HUES6 (cell line): ENCODE data around the gene KIAA0825.
A peak's percentile ranks its signal among the peaks of the same experiment; 100 is the strongest.
"Not testable (repeated sequence)": the region's sequence is repeated elsewhere in the genome, so short reads cannot be mapped to it uniquely, and the experiment has no call there.

Experiments
- H3K27ac ChIP-seq: 2 replicates; pipeline ENCODE4 v1.7.0; 2013; ENCODE audit warnings: low read depth, mild to moderate bottlenecking, low read length, inconsistent platforms
- H3K27me3 ChIP-seq: 2 replicates; pipeline ENCODE4 v1.6.1; 2013; ENCODE audit warnings: low read length; ENCODE audit not compliant: control insufficient read depth, insufficient read depth
- H3K36me3 ChIP-seq: 2 replicates; pipeline ENCODE4 v1.6.1; 2013; ENCODE audit warnings: low read length; ENCODE audit not compliant: control insufficient read depth, insufficient read depth
- H3K4me1 ChIP-seq: 2 replicates; pipeline ENCODE4 v1.6.1; 2013; ENCODE audit warnings: low read length; ENCODE audit not compliant: control insufficient read depth, insufficient read depth
- H3K4me3 ChIP-seq: 2 replicates; pipeline ENCODE4 v1.5.1; 2013; ENCODE audit warnings: low read depth, low read length
- H3K9ac ChIP-seq: one replicate; pipeline ENCODE4 v1.6.1; 2013; ENCODE audit warnings: mild to moderate bottlenecking, low read length
- H3K9me3 ChIP-seq: 2 replicates; pipeline ENCODE4 v1.6.1; 2013; ENCODE audit warnings: low read depth, low read length; ENCODE audit not compliant: control insufficient read depth, insufficient read depth

The KIAA0825 gene

GRCh38 chr5:94575196-94575595 is 43.2 kb downstream of the KIAA0825 start:
- H3K36me3 ChIP-seq, result no peaks in the 10 kb centered on the region
- H3K9ac ChIP-seq, result no peak overlapping the region
- no peak overlapping the region for H3K27ac ChIP-seq
- no peak overlapping the region for H3K4me3 ChIP-seq
- H3K4me1 ChIP-seq, result peaks cover 18% of the 10 kb centered on the region
- H3K9me3 ChIP-seq, result no peaks in the 10 kb centered on the region
- H3K27me3 ChIP-seq, result no peaks in the 10 kb centered on the region

GRCh38 chr5:94573349-94573748 is 45.1 kb downstream of the KIAA0825 start:
- not testable (repeated sequence) for H3K4me3 ChIP-seq, H3K9me3 ChIP-seq, H3K36me3 ChIP-seq, H3K27me3 ChIP-seq
- Histone ChIP-seq H3K9ac (peak overlapping the region; percentile 34), H3K27ac (peak overlapping the region; percentile 86; the same call in 1 of the 2 replicates), H3K4me1 (peaks cover 13% of the 10 kb centered on the region)

GRCh38 chr5:94571415-94571814 is 47.0 kb downstream of the KIAA0825 start:
- H3K27me3 ChIP-seq, result no peaks in the 10 kb centered on the region
- H3K27ac ChIP-seq, result no peak overlapping the region
- H3K36me3 ChIP-seq, result no peaks in the 10 kb centered on the region
- no peak overlapping the region for H3K9ac ChIP-seq
- no peak overlapping the region for H3K4me3 ChIP-seq
- H3K9me3 ChIP-seq, result no peaks in the 10 kb centered on the region
- peaks cover 7% of the 10 kb centered on the region; the same call in 1 of the 2 replicates for H3K4me1 ChIP-seq

GRCh38 chr5:94564812-94565211 is 53.6 kb downstream of the KIAA0825 start:
- H3K4me1 ChIP-seq, result no peaks in the 10 kb centered on the region
- H3K36me3 ChIP-seq, result no peaks in the 10 kb centered on the region
- no peak overlapping the region for H3K4me3 ChIP-seq
- H3K27me3 ChIP-seq, result no peaks in the 10 kb centered on the region
- no peak overlapping the region for H3K9ac ChIP-seq
- no peaks in the 10 kb centered on the region for H3K9me3 ChIP-seq
- H3K27ac ChIP-seq, result no peak overlapping the region

GRCh38 chr5:94562327-94562971 is 56.0 kb downstream of the KIAA0825 start:
- H3K27me3 ChIP-seq, result no peaks in the 10 kb centered on the region
- no peak overlapping the region for H3K9ac ChIP-seq
- H3K4me1 ChIP-seq, result no peaks in the 10 kb centered on the region
- no peak overlapping the region for H3K27ac ChIP-seq
- H3K4me3 ChIP-seq, result no peak overlapping the region
- H3K9me3 ChIP-seq, result no peaks in the 10 kb centered on the region
- H3K36me3 ChIP-seq, result no peaks in the 10 kb centered on the region

- H3K27ac ChIP-seq, result no peak overlapping the region
- no peaks in the 10 kb centered on the region for H3K4me1 ChIP-seq
- no peaks in the 10 kb centered on the region for H3K27me3 ChIP-seq
- no peaks in the 10 kb centered on the region for H3K9me3 ChIP-seq
- H3K9ac ChIP-seq, result no peak overlapping the region
- H3K36me3 ChIP-seq, result no peaks in the 10 kb centered on the region
- no peak overlapping the region for H3K4me3 ChIP-seq
These were observed 60.4 kb downstream of the KIAA0825 start for GRCh38 chr5:94558028-94558427.

GRCh38 chr5:94551858-94552257 is 66.5 kb downstream of the KIAA0825 start:
- H3K9me3 ChIP-seq, result no peaks in the 10 kb centered on the region
- H3K36me3 ChIP-seq, result no peaks in the 10 kb centered on the region
- H3K27me3 ChIP-seq, result no peaks in the 10 kb centered on the region
- H3K4me1 ChIP-seq, result no peaks in the 10 kb centered on the region
- H3K27ac ChIP-seq, result no peak overlapping the region
- no peak overlapping the region for H3K9ac ChIP-seq
- H3K4me3 ChIP-seq, result no peak overlapping the region

GRCh38 chr5:94545870-94546625 is 72.4 kb downstream of the KIAA0825 start:
- no peaks in the 10 kb centered on the region for H3K36me3 ChIP-seq
- H3K4me3 ChIP-seq, result no peak overlapping the region
- no peak overlapping the region for H3K9ac ChIP-seq
- no peak overlapping the region for H3K27ac ChIP-seq
- H3K9me3 ChIP-seq, result peaks cover 27% of the 10 kb centered on the region
- H3K27me3 ChIP-seq, result no peaks in the 10 kb centered on the region
- H3K4me1 ChIP-seq, result no peaks in the 10 kb centered on the region

- H3K4me1 ChIP-seq, result no peaks in the 10 kb centered on the region
- no peaks in the 10 kb centered on the region for H3K27me3 ChIP-seq
- no peak overlapping the region for H3K4me3 ChIP-seq
- H3K9ac ChIP-seq, result no peak overlapping the region
- peaks cover 37% of the 10 kb centered on the region for H3K9me3 ChIP-seq
- no peak overlapping the region for H3K27ac ChIP-seq
- peaks cover 2% of the 10 kb centered on the region; the same call in 1 of the 2 replicates for H3K36me3 ChIP-seq
These were observed 73.4 kb downstream of the KIAA0825 start for GRCh38 chr5:94544875-94545547.

- Histone ChIP-seq H3K4me3 (no peak overlapping the region), H3K9ac (no peak overlapping the region), H3K27ac (no peak overlapping the region), H3K4me1 (no peaks in the 10 kb centered on the region), H3K36me3 (peaks cover 4% of the 10 kb centered on the region; the same call in 1 of the 2 replicates), H3K27me3 (no peaks in the 10 kb centered on the region), H3K9me3 (peaks cover 44% of the 10 kb centered on the region)
These were observed 74.3 kb downstream of the KIAA0825 start for GRCh38 chr5:94544031-94544650.
